HCEC 1CT (cell line): ENCODE data around the gene GAS2L1.
A peak's percentile ranks its signal among the peaks of the same experiment; 100 is the strongest.

Experiments
- DNase-seq: peaks from one replicate; pipeline ENCODE4 v3.0.0-alpha.2; 2017

GAS2L1 gene

GRCh38 chr22:29306175-29306834 lies at the start of gene GAS2L1:
Gene GAS2L1 (plus strand): TSS chr22:29306650. CDS start chr22:29308106, 1,456 bp downstream.
- DNase-seq, result peak; percentile 86

GRCh38 chr22:29257751-29258181 lies 48.7 kb upstream of the GAS2L1 start:
- DNase-seq, result no peak

GRCh38 chr22:29258407-29259252 lies 47.8 kb upstream of the GAS2L1 start:
- DNase-seq, result no peak

- no peak for DNase-seq
Measured at GRCh38 chr22:29259253-29259899, 47.1 kb upstream of the GAS2L1 start.

GRCh38 chr22:29260031-29260560 lies 46.4 kb upstream of the GAS2L1 start:
- no peak for DNase-seq

GRCh38 chr22:29260601-29261315 lies 45.7 kb upstream of the GAS2L1 start:
- DNase-seq, result no peak

- no peak for DNase-seq
Measured at GRCh38 chr22:29263791-29264276, 42.6 kb upstream of the GAS2L1 start.

- DNase-seq, result no peak
Measured at GRCh38 chr22:29265305-29265704, 41.1 kb upstream of the GAS2L1 start.

GRCh38 chr22:29265929-29266328 lies 40.5 kb upstream of the GAS2L1 start:
- no peak for DNase-seq

- no peak for DNase-seq
Measured at GRCh38 chr22:29266564-29267461, 39.6 kb upstream of the GAS2L1 start.

- no peak for DNase-seq
Measured at GRCh38 chr22:29267462-29267857, 39.0 kb upstream of the GAS2L1 start.

GRCh38 chr22:29267858-29268510 lies 38.5 kb upstream of the GAS2L1 start, which contains the start of the genes EWSR1 and RHBDD3:
Gene EWSR1 (plus strand): TSS chr22:29268268. CDS start chr22:29268337, 69 bp downstream.
Gene RHBDD3 (minus strand): TSS chr22:29267981. CDS start chr22:29265626, 2,355 bp downstream.
- DNase-seq, result peak; percentile 97

- DNase-seq, result peak; percentile 52
Measured at GRCh38 chr22:29268511-29269229, 37.8 kb upstream of the GAS2L1 start.

GRCh38 chr22:29269230-29269604 lies 37.2 kb upstream of the GAS2L1 start:
- no peak for DNase-seq

- DNase-seq, result no peak
Measured at GRCh38 chr22:29269731-29270474, 36.5 kb upstream of the GAS2L1 start.

- DNase-seq, result peak; percentile 67
Measured at GRCh38 chr22:29270475-29271271, 35.8 kb upstream of the GAS2L1 start.

GRCh38 chr22:29272624-29273023 lies 33.8 kb upstream of the GAS2L1 start:
- DNase-seq, result no peak

GRCh38 chr22:29275167-29275566 lies 31.3 kb upstream of the GAS2L1 start:
- DNase-seq, result no peak
